ENCODE results near the gene CDK2AP2. TPM values are rescaled to one million over a fixed set of nuclear protein-coding genes. Genes with fewer than 3 reads are reported as not detected.

CDK2AP2 gene
- total and polyA plus RNA-seq, 2 of the 8 experiments (the other 6 are each of a cell fraction or from before 2014, with no cell fraction given) = 49.6 to 65.1 TPM

DNA sequence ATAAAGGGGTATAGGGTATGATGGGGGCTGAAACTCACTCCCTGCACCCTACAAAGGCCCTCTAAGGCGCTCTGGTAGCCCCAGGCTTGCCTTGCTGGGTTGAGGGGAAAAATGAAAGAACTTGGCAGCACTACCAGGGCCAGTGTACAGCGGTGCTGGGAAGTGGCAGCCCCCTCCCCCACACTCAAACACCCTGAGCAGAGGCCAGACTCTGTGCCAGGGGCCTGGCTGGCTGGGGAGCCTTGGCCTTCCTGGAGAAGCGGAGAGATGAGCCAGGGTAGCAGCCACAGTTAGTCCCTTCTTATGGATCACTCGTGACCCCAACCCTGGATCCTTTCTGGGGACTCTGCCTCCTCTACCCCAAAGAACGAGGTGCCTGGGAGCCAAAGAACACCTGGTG lies 41.6 kb downstream of the CDK2AP2 start:
- Histone ChIP-seq H2BK15ac (ENCODE audit: low read length) (no peak overlapping the region), H3K79me1 (ENCODE audit: low read depth, low read length) (peaks cover 2% of the 10 kb centered on the region), H3K4me1 (replicated peaks in 1 of 4; ENCODE audit: control insufficient read depth in 3 of 4, insufficient read depth in 4 of 4, low read length in 3 of 4) (peaks cover 2 to 14% (median 6%) of the 10 kb centered on the region in 4 experiments; a peak in 6 of 7 replicates), H3K9me3 (ENCODE audit: insufficient read depth in 2 of 2, low read depth in 1 of 2, low read length in 1 of 2) (no peaks in the 10 kb centered on the region), H2AFZ (ENCODE audit: low read length) (no peak overlapping the region), H3K27ac (ENCODE audit: low read depth, low read length) (no peak overlapping the region), H4K20me1 (replicated peaks in 1 of 2; ENCODE audit: control insufficient read depth in 1 of 2, insufficient read depth in 2 of 2, low read length in 2 of 2) (peaks cover 0 to 3% of the 10 kb centered on the region in 2 experiments), H3K18ac (ENCODE audit: extremely low read depth, low read length) (no peak overlapping the region), H3K56ac (replicated peaks; ENCODE audit: insufficient read length, low read depth, low read length) (no peak overlapping the region), H3K36me3 (ENCODE audit: control insufficient read depth in 2 of 4, insufficient read depth in 4 of 4, low read length in 3 of 4) (no peaks in the 10 kb centered on the region), H3K27me3 (replicated peaks in 1 of 4; ENCODE audit: control insufficient read depth in 3 of 4, extremely low read depth in 1 of 4, insufficient read depth in 3 of 4, low read length in 3 of 4) (no peaks in the 10 kb centered on the region), H3K79me2 (ENCODE audit: control insufficient read depth in 1 of 2, insufficient read depth in 2 of 2, low read length in 2 of 2) (peaks cover 0 to 3% of the 10 kb centered on the region in 2 experiments; a peak in 2 of 4 replicates), H4K5ac (ENCODE audit: insufficient read length, low read depth, low read length) (no peak overlapping the region), H3K9ac (replicated peaks in 1 of 4; ENCODE audit: extremely low read depth in 1 of 4, low read depth in 3 of 4, low read length in 3 of 4) (no peak overlapping the region), H2BK12ac (ENCODE audit: low read depth, low read length) (no peak overlapping the region), H2BK5ac (ENCODE audit: low read depth, low read length) (no peak overlapping the region), H3K4ac (replicated peaks; ENCODE audit: insufficient read length, low read depth, low read length) (no peak overlapping the region), H3K4me3 (ENCODE audit: extremely low read depth in 1 of 4, insufficient read depth in 2 of 4, low read depth in 3 of 4, low read length in 4 of 4) (no peak overlapping the region), H4K8ac (ENCODE audit: extremely low read depth, insufficient read depth, low read length) (no peak overlapping the region), H3K14ac (ENCODE audit: insufficient read length) (no peak overlapping the region), H3K23me2 (ENCODE audit: low read depth, low read length) (peaks cover 6% of the 10 kb centered on the region), H2AK5ac (ENCODE audit: low read depth, low read length) (no peak overlapping the region), H3K23ac (ENCODE audit: insufficient read length) (no peak overlapping the region), H3K4me2 (ENCODE audit: insufficient read depth in 1 of 2, low read depth in 2 of 2, low read length in 2 of 2) (no peak overlapping the region), H2BK20ac (ENCODE audit: low read length) (no peak overlapping the region), H4K91ac (replicated peaks; ENCODE audit: insufficient read length, low read length) (no peak overlapping the region), H2BK120ac (replicated peaks; ENCODE audit: low read depth, low read length) (no peak overlapping the region)
- TF ChIP-seq KDM4A (IDR thresholded peaks at IDR 0.05; ENCODE audit: low read depth, low read length, severe bottlenecking) (no peak), TAF7 (optimal IDR thresholded peaks at IDR 0.05; ENCODE audit: borderline replicate concordance, low read depth, low read length) (no peak), KDM1A (IDR thresholded peaks at IDR 0.05; ENCODE audit: borderline replicate concordance, low read length) (no peak), TCF12 (IDR thresholded peaks at IDR 0.05; ENCODE audit: low read depth, low read length) (no peak), YY1 (IDR thresholded peaks at IDR 0.05; ENCODE audit: low read depth, low read length) (no peak), ZNF274 (IDR thresholded peaks at IDR 0.05; ENCODE audit: borderline replicate concordance, extremely low read depth, low read length) (no peak), PHF8 (conservative IDR thresholded peaks at IDR 0.05; ENCODE audit: low read depth, low read length) (no peak), NRF1 (IDR thresholded peaks at IDR 0.05; ENCODE audit: low read depth, low read length) (no peak), CBX5 (IDR thresholded peaks at IDR 0.05; ENCODE audit: low read depth, low read length) (no peak), TEAD4 (IDR thresholded peaks at IDR 0.05; ENCODE audit: low read depth, low read length) (no peak), ASH2L (IDR thresholded peaks at IDR 0.05; ENCODE audit: low read length) (no peak)
- TF ChIP-seq, protein P1, sequence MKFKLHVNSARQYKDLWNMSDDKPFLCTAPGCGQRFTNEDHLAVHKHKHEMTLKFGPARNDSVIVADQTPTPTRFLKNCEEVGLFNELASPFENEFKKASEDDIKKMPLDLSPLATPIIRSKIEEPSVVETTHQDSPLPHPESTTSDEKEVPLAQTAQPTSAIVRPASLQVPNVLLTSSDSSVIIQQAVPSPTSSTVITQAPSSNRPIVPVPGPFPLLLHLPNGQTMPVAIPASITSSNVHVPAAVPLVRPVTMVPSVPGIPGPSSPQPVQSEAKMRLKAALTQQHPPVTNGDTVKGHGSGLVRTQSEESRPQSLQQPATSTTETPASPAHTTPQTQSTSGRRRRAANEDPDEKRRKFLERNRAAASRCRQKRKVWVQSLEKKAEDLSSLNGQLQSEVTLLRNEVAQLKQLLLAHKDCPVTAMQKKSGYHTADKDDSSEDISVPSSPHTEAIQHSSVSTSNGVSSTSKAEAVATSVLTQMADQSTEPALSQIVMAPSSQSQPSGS (IDR thresholded peaks at IDR 0.05; ENCODE audit: low read length) = no peak
- POLR2A ChIA-PET (ENCODE audit: partially characterized antibody) = interaction anchor here (0.6 to 2.3 kb wide), 11 partner anchors 10 to 65 kb away, joined by 3 to 15 read pairs (median 6); partner anchors contain the start of genes CABP4, CORO1B, GPR152 and PPP1CA
- WGBS, 2 experiments (ENCODE audit: extremely low coverage in 1 of 2, insufficient coverage in 1 of 2, insufficient read length in 1 of 2, insufficient replicate concordance in 2 of 2, low coverage in 1 of 2, low lambda C conversion rate in 2 of 2, missing lambda C conversion rate in 1 of 2) = 75% methylated on average over 5 of the region's 5 CpGs; no CpG with 5 or more reads in 1 of the 2 experiments
- FAIRE-seq (no peak), DNase-seq (ENCODE audit: low read depth in 1 of 2, low spot score in 2 of 2) (no peak)
- CTCF ChIA-PET (ENCODE audit: partially characterized antibody) = interaction anchor here (1.1 to 2.3 kb wide), 4 partner anchors 65 to 161 kb away, joined by 3 to 15 read pairs (median 6); partner anchors contain the start of gene PPP1CA
